Spleen (tissue), 11 donors: ENCODE data around the gene RBM20. TPM values are rescaled to one million over a fixed set of nuclear protein-coding genes. Genes with fewer than 3 reads are reported as not detected.

Experiments used
- DNase-seq: peaks from one replicate; pipeline ENCODE4 v3.0.0-alpha.2; 2020
- H3K27ac ChIP-seq, 8 donors: fragments of 200-600 bp; sonication (generic) in 7 of 8; 1 replicate in 4 of 8; 2 replicates in 4 of 8; pipeline versions ENCODE4 v1.5.0 to v1.8.0; 2016 to 2021; ENCODE audit warnings: inconsistent platforms in 4 of 8, mild to moderate bottlenecking in 4 of 8, moderate library complexity in 1 of 8
- H3K27me3 ChIP-seq, 7 donors: fragments of 200-600 bp; sonication (generic) in 6 of 7; replicated peaks in 1 of 7; 1 replicate in 4 of 7; 2 replicates in 3 of 7; pipeline versions ENCODE4 v1.5.0 to v1.8.0; 2016 to 2021; ENCODE audit warnings: inconsistent platforms in 3 of 7, mild to moderate bottlenecking in 1 of 7
- H3K36me3 ChIP-seq, 6 donors: fragments of 200-600 bp; sonication (generic) in 5 of 6; 1 replicate in 4 of 6; 2 replicates in 2 of 6; pipeline versions ENCODE4 v1.5.0 to v1.8.0; 2016 to 2021; ENCODE audit warnings: inconsistent platforms in 2 of 6
- H3K4me1 ChIP-seq, 6 donors: fragments of 200-600 bp; sonication (generic) in 5 of 6; 1 replicate in 3 of 6; 2 replicates in 3 of 6; pipeline versions ENCODE4 v1.5.0 to v1.8.0; 2016 to 2021; ENCODE audit warnings: inconsistent platforms in 3 of 6
- H3K4me3 ChIP-seq, 8 donors: fragments of 200-600 bp; sonication (generic) in 7 of 8; 1 replicate in 4 of 8; 2 replicates in 4 of 8; pipeline versions ENCODE4 v1.5.0 to v1.8.0; 2016 to 2021; ENCODE audit warnings: inconsistent platforms in 4 of 8, mild to moderate bottlenecking in 4 of 8, moderate library complexity in 2 of 8
- H3K9me3 ChIP-seq, 8 donors: fragments of 200-600 bp; sonication (generic) in 7 of 8; 1 replicate in 4 of 8; 2 replicates in 4 of 8; pipeline versions ENCODE4 v1.5.0 to v1.8.0; 2016 to 2021; ENCODE audit warnings: inconsistent platforms in 4 of 8
- POLR2A ChIP-seq, 3 donors: fragments of 450-650 bp; IDR thresholded peaks; one replicate each; pipeline ENCODE4 v1.5.1; 2017; ENCODE audit warnings: antibody characterized with exemption in 3 of 3, mild to moderate bottlenecking in 1 of 3
- POLR2AphosphoS5 ChIP-seq, 3 donors: sonication (generic); formaldehyde crosslinking; IDR thresholded peaks; one replicate each; pipeline ENCODE4 v1.5.1; 2017; ENCODE audit warnings: antibody characterized with exemption in 3 of 3
- WGBS, 5 donors: extraction: QIAGEN DNeasy Blood & Tissue Kit in 3 of 5; methylation state at CpG; one replicate each; pipeline versions ENCODE4 v1.1.5 to v1.1.7; 2013 to 2018; 5-methylcytosine and 5-hydroxymethylcytosine counted together
- intact Hi-C: fragments of 100-400 bp; cut with DNase I; formaldehyde crosslinking; loops from one replicate; pipeline ENCODE4 v1.15.0; 2023; ENCODE audit warnings: low total_unique reads
- polyA plus RNA-seq, 3 donors: library from polyadenylated mRNA; stranded (reverse); fragments of 200-250 nt; gene quantifications; one replicate each; pipeline ENCODE4 v1.2.1, GENCODE V29; 2013
- total RNA-seq, 7 donors: library from RNA; depleted of rRNA in 3 of 7; stranded (reverse); fragments of >200 nt in 3 of 7; fragmentation: NEBNext Ultra II Directional in 4 of 7; extraction: Animal tissue kit (Norgen Biotek cat#: 25700) in 4 of 7; gene quantifications; one replicate each; pipeline versions ENCODE4 v1.1.0 to v1.2.1, GENCODE V29; 2016 to 2021
- TF ChIP-seq, protein P1 (sequence below), 11 experiments: fragments of 200-600 bp in 7 of 11; fragments of 450-650 bp in 4 of 11; sonication (generic) in 4 of 11; IDR thresholded peaks in 8 of 11; conservative IDR thresholded peaks in 3 of 11; 1 replicate in 7 of 11; 2 replicates in 4 of 11; pipeline versions ENCODE4 v1.4.0 to v1.8.0; 2016 to 2021; ENCODE audit warnings: antibody characterized with exemption in 11 of 11, inconsistent platforms in 4 of 11, mild to moderate bottlenecking in 1 of 11
- donor health status: healthy with polysubstance abuse.
- donor health status: DM: no; HTN: no; CAD: no; lungs with moderate emphysema.
- donor health status: DM: no; HTN: no; CAD: no.
- donor health status: Bipolar disorder and iron deficiency.
- donor health status: healthy.
- donor health status: DM: no; HTN: no; CAD: no.
- donor health status: DM: yes; HTN: yes; CAD: no.

Gene RBM20
- total and polyA plus RNA-seq, 10 donors: 0.04 to 0.72 (median 0.29) TPM; not detected in 1

DNA sequence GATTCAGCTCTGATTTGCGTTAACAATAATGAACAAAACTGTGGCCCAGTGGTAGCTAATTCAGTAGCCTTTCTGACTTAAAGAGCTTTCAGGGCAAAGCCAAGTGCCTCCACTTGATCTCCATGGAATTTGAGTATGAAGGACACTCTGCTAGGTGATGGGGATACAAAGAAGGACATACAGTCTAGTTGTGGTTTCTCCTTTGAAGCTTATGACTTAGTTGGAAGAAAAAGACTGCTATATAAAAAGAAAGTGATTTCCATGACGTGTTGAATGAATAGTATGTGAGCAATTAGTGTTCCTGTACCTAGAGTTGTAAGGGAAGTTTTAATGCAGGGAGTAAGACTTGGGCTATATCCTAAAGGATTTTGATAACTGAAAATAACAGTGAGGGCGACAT is 235.9 kb downstream of the RBM20 start:
- no peaks in the 10 kb centered on the region for H3K27me3 ChIP-seq
- H3K36me3 ChIP-seq: peaks cover 0 to 96% (median 50%) of the 10 kb centered on the region in 6 donors
- peak overlapping the region in 1 of 8 donors; percentile 11 for H3K27ac ChIP-seq
- intact Hi-C loops: no loop called here
- no peak overlapping the region for H3K4me3 ChIP-seq
- 79 to 87% (median 84%) methylated on average over 3 of the region's 3 CpGs for WGBS, 5 donors
- no peak for DNase-seq
- no peaks in the 10 kb centered on the region for H3K9me3 ChIP-seq
- TF ChIP-seq, protein P1, sequence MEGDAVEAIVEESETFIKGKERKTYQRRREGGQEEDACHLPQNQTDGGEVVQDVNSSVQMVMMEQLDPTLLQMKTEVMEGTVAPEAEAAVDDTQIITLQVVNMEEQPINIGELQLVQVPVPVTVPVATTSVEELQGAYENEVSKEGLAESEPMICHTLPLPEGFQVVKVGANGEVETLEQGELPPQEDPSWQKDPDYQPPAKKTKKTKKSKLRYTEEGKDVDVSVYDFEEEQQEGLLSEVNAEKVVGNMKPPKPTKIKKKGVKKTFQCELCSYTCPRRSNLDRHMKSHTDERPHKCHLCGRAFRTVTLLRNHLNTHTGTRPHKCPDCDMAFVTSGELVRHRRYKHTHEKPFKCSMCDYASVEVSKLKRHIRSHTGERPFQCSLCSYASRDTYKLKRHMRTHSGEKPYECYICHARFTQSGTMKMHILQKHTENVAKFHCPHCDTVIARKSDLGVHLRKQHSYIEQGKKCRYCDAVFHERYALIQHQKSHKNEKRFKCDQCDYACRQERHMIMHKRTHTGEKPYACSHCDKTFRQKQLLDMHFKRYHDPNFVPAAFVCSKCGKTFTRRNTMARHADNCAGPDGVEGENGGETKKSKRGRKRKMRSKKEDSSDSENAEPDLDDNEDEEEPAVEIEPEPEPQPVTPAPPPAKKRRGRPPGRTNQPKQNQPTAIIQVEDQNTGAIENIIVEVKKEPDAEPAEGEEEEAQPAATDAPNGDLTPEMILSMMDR (IDR thresholded peaks at IDR 0.05 in 8 of 11, conservative IDR thresholded peaks at IDR 0.05 in 3 of 11): no peak
- TF ChIP-seq POLR2A (IDR thresholded peaks at IDR 0.05) (no peak), POLR2AphosphoS5 (IDR thresholded peaks at IDR 0.05) (no peak)
- peaks cover 16 to 100% (median 76%) of the 10 kb centered on the region in 6 donors for H3K4me1 ChIP-seq

DNA sequence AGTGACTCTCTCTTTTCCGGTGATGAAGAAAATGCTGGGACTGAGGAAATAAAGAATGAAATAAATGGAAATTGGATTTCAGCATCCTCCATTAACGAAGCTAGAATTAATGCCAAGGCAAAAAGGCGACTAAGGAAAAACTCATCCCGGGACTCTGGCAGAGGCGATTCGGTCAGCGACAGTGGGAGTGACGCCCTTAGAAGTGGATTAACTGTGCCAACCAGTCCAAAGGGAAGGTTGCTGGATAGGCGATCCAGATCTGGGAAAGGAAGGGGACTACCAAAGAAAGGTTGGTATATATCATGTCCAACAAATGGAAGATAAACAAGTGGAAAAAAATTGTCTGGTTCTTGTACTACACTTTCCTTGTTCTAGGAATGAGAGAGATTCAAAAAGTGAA is 237.1 kb downstream of the RBM20 start:
- Histone ChIP-seq H3K9me3 (no peaks in the 10 kb centered on the region), H3K4me1 (peaks cover 12 to 100% (median 65%) of the 10 kb centered on the region in 6 donors), H3K4me3 (no peak overlapping the region), H3K27ac (peak overlapping the region in 1 of 8 donors; percentile 11), H3K36me3 (peaks cover 0 to 100% (median 61%) of the 10 kb centered on the region in 6 donors), H3K27me3 (no peaks in the 10 kb centered on the region)
- TF ChIP-seq POLR2AphosphoS5 (IDR thresholded peaks at IDR 0.05): peak in 1 of 3 donors; percentile 16
- no peak for TF ChIP-seq POLR2A (IDR thresholded peaks at IDR 0.05)
- TF ChIP-seq, protein P1 (IDR thresholded peaks at IDR 0.05 in 8 of 11, conservative IDR thresholded peaks at IDR 0.05 in 3 of 11): no peak
- intact Hi-C loops: no loop called here
- WGBS, 5 donors: 91 to 98% (median 95%) methylated on average over 9 of the region's 9 CpGs
- DNase-seq: no peak

GRCh38 chr10:110881905-110882304 is 237.8 kb downstream of the RBM20 start:
- Histone ChIP-seq H3K9me3 (no peaks in the 10 kb centered on the region), H3K4me1 (peaks cover 6 to 100% (median 61%) of the 10 kb centered on the region in 6 donors), H3K4me3 (no peak overlapping the region), H3K36me3 (peaks cover 0 to 100% (median 64%) of the 10 kb centered on the region in 6 donors), H3K27ac (peak overlapping the region in 2 of 8 donors; percentile 11 to 37), H3K27me3 (no peaks in the 10 kb centered on the region)
- no peak for DNase-seq
- intact Hi-C loops: no loop called here
- whole genome bisulfite sequencing, 5 donors: 68 to 84% (median 77%) methylated on average over 4 of the region's 4 CpGs
- no peak for TF ChIP-seq POLR2A (IDR thresholded peaks at IDR 0.05)
- no peak for TF ChIP-seq POLR2AphosphoS5 (IDR thresholded peaks at IDR 0.05)
- TF ChIP-seq, protein P1 (IDR thresholded peaks at IDR 0.05 in 8 of 11, conservative IDR thresholded peaks at IDR 0.05 in 3 of 11): no peak

DNA sequence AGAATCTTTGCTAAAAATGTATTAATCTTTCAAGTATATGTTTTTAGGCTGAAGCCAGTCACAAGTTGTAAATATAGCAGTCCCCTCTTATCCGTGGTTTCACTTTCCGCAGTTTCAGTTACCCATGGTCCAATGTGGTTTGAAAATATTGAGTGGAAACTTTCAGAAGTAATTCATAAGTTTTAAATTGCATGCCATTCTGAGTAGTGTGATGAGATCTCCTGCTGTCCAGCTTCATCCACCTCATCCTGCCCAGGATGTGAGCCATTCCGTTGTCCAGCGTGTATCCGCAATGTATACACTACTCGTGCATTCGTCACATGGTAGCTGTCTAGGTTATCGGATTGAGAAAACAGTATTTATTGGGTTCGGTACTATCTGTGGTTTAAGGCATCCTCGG is 239.8 kb downstream of the RBM20 start:
- Histone ChIP-seq H3K9me3 (no peaks in the 10 kb centered on the region), H3K4me1 (peaks cover 0 to 95% (median 51%) of the 10 kb centered on the region in 6 donors), H3K27ac (peak overlapping the region in 6 of 8 donors; percentile 6 to 27 (median 18)), H3K4me3 (peak overlapping the region in 1 of 8 donors; percentile 10), H3K27me3 (no peaks in the 10 kb centered on the region), H3K36me3 (peaks cover 0 to 100% (median 67%) of the 10 kb centered on the region in 6 donors)
- TF ChIP-seq POLR2A (IDR thresholded peaks at IDR 0.05): no peak
- peak in 1 of 3 donors; percentile 39 for TF ChIP-seq POLR2AphosphoS5 (IDR thresholded peaks at IDR 0.05)
- TF ChIP-seq, protein P1 (IDR thresholded peaks at IDR 0.05 in 8 of 11, conservative IDR thresholded peaks at IDR 0.05 in 3 of 11): no peak
- WGBS, 5 donors: 77 to 86% (median 83%) methylated on average over 10 of the region's 10 CpGs
- no peak for DNase-seq
- intact Hi-C loops: no loop called here
